Hippocampal formation (tissue), 2 donors: ENCODE data around the gene TENT4A.
"Not testable (repeated sequence)": the region's sequence is repeated elsewhere in the genome, so short reads cannot be mapped to it uniquely, and the experiment has no call there.

Experiments
- DNase-seq, 2 donors: peaks; one replicate each; lab custom pipeline; 2025; lab: John Stamatoyannopoulos, UW

TENT4A gene

DNA sequence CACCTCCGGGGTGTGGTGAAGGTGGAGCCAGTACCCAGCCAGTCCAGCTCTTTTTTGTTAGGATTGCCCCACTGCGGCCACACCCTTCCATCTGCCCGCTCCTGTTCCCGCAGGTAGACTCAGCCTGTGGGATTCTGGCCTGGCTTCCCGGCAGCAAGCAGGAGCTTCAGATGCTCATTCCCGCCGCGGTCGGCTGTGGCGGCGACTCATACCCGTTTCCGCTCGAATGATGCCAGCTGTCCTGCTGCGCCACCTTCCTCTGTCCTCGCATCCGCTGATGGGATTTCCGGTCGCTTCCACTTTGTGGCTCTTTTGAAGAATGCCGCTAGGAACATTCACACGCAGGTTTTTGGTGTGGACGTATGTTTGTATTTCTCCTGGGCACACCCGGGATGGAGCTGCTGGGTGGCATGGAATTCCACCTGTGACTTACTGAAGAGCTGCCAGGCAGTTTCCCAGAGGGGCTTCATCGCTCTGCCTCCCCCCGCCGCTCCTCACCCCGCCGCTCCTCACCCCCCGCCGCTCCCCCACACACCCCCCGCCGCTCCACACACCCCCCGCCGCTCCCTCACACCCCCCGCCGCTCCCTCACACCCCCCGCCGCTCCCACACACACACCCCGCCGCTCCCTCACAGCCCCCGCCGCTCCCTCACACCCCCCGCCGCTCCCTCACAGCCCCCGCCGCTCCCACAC lies 60.3 kb downstream of the TENT4A start:
- no peak for DNase-seq

DNA sequence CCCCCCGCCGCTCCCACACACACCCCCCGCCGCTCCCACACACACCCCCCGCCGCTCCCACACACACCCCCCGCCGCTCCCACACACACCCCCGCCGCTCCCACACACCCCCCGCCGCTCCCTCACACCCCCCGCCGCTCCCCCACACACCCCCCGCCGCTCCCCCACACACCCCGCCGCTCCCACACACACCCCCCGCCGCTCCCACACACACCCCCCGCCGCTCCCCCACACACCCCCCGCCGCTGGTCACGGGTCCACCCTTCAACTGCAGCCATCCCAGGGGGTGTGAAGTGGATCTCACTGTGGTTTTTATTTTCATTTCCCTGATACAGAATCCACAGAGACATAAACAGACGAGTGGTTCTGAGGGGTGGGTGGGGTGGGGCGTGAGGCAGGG lies 61.0 kb downstream of the TENT4A start:
- not testable (repeated sequence) for DNase-seq

DNA sequence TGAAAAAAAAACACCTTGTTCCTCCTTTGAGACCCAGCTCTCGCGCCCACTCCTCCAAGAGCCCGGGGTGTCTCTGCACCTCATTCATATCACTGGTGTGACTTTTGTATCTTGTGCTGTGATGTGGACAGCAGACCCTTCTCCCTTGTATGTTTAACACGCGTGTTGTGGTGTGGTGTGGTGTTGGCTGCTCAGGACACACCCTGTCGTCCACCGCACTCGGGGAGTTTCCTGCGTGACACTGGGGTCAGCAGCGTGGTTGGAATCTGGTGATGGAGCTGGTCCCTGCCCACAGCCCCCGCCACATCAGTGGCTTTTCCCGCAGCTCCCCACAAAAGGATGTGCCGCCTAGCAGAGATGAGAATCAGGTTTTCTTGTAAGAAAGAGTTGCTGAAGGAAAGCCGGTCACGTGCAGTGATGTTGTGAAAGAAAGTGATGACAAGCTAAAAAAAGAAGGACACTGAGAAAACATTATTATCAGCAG lies 61.5 kb downstream of the TENT4A start:
- DNase-seq: no peak

DNA sequence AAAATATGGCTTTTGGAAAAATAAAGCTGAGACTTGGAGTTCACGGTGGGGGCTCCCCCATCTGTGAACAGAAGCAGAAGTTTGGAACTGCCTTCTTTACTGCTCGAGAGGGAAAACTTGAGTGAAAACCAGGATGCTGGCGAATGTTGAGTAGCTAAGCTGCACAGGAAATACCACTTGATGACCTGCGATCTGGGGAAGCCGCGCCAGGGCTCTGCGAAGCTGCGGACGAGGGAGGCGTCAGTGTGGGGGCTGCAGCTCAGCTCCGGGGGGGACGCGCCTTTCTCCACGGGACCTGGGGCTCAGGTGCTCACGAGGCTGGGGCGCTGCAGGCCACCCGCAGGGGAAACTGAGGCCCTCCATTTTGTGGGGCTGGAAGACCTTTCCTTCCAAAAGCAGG lies 62.3 kb downstream of the TENT4A start:
- no peak for DNase-seq

DNA sequence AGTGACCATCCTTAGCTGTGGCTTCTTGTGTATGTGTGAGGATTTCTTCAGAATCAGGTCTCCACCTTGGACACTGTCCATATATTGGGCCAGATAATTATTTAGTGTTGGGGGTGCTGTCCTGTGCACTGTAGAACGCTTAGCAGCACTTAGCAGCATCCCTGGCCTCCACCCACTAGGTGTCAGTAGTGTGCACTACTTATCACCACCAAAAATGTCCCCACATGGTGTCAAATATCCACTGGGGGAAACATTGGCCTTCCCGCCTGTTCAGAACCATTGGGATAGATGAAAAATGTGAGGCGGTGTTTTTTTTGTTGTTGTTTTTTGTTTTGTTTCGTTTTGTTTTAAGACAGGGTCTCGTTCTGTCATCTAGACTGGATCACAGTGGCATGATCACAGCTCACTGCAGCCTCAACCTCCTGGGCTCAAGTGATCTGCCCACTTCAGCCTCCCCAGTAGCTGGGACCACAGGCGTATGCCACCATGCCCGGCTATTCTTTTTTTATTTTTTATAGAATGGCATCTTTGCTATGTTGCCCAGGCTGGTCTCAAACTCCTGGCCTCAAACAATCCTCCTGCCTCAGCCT lies 67.7 kb downstream of the TENT4A start:
- no peak for DNase-seq

DNA sequence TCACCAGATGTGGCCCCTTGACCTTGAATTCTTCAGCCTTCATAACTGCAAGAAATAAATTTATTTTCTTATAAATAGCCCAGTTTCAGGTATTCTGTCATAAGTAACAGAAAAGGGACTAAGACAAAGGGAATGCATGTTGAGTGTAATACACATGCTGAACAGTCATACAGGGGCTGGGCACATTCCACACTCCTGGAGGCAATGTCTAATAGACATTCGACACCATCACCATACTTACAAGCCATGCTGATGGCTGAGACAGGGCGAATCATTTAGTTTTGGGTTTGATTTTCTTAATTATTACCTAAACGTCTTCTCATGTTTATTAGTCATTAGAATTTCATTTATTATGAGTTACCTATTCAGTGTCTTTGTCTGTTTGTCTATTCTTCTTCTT lies 68.5 kb downstream of the TENT4A start:
- DNase-seq: no peak

DNA sequence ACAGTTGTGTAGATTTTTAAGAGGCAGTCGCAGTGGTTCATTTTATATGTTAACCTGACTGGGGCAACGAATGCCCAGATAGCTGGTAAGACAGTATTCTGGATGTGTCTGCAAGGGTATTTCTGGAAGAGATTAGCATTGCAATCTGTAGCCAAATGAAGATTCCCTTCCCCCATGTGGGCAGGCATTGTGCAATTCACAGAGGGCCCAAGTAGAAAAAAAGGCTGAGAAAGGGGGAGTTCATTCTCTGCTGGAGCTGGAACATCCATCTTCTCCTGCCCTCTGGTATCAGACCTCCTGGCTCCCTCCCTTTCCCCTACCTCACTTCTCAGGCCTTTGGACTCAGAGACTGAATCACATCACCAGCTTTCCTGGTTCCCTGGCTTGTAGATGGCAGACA lies 70.6 kb downstream of the TENT4A start:
- no peak for DNase-seq

DNA sequence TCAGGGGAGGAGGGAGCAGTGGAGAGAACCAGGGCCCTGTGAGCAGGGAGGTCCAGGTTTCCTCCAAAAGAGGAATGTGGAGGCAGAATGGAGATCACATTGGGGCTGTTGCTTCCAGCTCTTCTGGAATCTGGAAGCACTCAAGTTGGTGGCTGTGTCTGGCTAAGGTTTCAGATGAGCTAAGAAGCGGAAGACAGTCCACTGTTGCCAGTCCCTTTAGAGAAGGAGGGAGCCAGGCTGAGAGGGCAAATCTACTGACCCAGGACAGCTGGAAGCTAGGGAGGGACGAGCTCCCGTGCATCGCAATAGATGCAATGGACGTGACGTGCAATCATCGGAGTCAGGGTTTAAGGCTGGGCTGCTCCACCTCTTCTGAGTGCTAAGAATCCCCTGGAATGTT lies 71.2 kb downstream of the TENT4A start:
- DNase-seq: no peak

DNA sequence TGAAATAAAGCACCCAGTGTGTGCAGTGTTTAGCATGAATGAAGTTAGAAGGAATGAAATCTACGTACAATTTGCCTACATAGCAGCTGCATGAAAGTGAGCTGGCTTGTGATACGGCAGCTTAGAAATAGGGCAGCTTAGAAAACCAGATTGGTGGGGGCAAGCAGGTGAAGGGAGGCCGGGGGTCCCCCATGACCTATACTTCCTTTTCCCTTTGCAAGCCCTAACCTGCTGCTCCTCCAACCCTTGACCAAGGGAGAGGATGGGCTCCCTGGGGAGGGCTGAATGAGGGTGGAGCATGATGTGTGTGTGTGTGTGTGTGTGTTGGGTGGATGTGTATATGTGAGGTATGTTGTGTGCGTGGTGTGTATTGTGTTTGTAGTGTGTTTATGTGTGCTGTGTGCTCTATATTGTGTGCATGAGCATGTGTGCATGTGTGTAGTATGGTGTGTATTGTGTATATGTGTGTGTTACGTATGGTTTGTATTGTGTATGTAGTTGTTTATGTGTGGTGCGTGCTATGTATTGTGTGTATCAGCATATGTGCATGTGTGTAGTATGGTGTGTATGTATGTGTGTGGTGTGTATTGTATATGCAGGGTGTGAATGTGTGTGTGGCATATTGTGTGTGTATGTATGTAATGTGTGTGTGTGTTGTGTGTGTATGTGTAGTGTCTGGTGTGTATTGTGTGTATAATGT lies 72.1 kb downstream of the TENT4A start:
- DNase-seq: no peak

DNA sequence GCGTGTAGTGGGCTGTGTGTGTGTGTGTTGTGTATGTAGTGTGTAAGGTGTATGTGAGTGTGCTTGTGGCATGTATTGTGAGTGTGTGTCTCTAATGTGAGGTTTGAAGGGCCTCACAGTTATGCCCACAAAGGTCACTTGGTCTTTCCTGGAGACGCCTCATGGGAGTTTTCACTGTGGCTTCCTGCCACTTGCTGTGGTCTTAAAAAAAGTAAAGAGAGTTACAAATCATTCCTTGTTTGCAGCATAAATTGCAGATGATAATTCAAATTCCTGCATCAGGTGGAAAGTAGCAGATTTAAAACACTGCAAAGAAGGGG lies 72.6 kb downstream of the TENT4A start:
- no peak for DNase-seq

DNA sequence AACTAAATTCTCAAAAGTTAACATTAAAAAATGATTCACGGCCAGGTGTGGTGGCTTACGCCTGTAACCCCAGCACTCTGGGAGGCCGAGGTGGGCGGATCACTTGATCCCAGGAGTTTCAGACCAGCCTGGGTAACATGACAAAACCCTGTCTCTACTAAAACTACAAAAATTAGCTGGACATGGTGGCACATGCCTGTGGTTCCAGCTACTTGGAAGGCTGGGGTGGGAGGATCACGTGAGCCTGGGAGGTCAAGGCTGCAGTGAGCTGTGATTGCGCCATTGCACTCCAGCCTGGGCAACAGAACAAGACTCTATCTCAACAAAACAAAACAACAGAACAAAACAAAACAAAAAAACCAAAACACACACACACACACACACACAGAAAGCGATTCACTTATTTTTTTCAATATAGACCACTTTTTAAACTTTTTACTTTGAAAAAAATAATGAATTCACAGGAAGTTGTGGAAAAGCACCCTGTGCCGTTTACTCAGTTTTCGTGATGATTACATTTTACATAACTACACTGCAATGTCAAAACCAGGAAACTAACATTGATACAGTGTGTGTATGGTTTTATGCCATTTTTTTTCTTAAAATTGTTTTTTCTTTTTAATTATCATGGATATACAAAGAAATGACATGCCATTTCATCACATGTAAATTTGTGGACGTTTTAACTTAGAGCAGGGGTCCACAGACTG lies 73.7 kb downstream of the TENT4A start:
- no peak for DNase-seq

DNA sequence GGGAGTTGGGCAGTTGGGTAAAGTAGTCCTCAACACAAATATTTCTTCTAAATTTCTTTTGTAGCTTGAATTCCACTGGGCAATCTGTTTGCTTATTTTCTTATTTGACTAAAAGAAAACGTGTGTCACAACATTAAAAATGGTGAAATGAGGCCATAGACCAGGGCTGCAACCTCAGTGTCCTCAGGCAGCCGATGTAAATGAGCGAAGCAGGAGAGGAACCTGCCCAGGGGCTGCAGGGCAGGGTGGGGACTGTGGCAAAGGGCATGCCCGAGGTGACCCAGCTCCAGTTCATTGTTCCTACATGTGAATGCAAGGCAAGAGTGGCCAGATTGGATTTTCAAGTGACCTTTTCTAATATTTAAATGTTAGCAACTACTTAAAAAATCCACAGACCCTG lies 74.7 kb downstream of the TENT4A start:
- DNase-seq: no peak

DNA sequence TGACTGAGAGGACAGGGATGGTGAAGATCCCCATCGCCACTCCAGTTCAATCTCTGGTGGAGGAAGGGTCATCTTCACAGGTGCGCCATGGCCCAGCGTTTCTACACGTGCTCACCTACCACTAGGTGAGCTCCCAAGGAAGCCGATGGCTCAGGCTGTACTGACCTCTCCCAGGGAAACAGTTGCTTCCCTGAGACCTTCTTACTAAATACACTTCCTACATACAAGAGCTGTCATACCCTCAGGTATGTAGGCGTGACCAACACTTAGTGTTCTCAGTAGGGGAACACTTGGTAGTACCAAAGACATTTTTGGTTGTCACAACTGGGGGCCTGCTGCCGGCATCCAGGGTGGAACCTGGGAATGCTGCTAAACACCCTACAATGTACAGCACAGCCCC lies 75.2 kb downstream of the TENT4A start:
- no peak for DNase-seq

DNA sequence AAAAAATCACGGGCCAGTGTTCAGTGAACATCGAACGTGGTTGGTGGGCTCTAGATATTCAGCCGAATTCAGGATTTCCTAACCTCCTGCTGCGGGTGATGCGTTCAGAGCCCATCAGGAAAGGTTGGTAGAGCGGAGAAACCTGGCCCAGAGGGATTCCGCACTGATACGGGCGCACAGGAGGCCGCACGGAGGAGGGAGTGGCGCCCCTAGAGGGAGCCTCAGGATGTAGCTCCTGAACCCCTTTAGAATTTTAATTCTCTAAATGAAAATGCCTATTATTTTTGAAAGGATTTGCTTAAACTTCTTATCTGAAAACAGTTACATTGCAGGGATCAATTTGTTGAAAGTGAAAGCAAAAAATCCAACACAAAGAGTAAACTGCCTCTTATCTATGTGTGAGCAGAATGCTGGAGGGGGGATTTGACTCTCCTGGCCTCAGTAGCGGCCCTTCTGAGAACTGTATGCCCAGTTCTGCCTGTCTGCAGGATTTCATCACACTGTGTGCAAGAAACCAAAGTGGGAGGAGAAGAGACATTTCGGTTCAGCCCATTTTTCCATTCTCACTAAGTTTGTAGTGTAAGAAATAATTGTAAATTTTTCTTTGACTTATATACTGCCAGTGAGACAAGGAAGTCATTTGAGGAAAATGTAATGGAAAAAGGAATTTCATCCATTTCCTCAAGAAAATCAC lies 75.9 kb downstream of the TENT4A start:
- no peak for DNase-seq

DNA sequence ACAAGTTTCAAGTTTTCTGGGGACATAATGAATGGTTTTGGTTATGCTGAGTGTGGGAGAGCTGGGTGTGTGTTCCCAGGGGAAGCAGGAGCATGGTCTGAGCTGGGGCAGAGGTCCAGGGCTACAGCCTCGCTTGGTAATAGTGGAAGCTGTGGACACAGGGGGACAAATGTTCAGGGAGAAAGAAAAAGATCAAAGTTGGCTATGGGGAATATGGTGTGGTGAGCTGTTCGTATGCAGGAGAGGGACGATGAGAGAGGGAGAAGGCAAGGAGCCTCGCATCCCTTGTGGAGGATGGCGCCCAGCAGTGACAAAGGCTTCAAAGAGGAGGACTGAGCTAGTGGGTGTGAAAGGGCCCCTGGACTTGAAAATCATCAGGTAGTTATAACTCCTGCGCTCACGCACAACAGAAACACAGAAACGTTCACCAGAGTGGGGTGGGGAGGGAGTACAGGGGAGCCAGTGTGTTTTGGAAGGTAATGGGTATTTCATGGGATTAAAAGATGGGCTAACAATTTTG lies 77.2 kb downstream of the TENT4A start:
- no peak for DNase-seq

DNA sequence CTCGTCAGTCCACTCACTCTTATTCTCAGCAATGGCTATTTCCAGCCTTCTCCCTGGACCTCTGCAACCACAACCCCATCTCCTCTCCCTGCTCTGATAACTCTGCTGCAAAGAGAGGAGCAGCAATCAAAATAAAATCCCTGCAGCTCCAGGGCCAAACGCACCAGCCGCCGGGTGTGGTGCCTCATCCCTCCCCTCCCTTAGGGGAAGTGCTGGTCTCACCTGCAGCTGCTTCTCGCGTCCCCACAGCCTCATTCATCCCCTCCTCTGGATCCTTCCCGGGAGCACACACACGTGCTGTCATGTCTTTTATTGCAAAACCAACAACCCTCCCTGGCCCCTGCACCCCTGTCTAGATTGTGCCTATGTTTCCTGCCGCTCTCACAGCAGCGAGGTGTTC lies 77.8 kb downstream of the TENT4A start:
- DNase-seq: no peak

DNA sequence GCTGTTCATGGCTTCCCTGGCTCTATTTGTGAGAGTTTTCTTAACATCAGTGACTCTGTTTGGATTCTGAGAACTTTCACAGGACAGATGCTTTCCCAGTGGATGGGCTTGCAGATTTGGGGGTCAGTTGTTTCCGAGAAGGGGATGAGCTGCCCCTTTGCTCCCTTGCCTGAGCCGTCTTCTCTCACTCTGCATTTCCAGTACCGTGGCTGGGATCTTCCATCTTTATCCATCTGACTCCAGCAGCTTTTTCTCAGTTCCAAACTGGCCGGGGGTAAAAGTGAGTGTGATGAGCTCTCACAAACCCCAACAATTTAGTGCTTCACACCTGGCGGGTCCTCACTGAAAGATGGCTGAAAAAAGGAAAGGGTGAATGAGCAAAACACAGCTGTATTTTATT lies 79.1 kb downstream of the TENT4A start:
- no peak for DNase-seq

DNA sequence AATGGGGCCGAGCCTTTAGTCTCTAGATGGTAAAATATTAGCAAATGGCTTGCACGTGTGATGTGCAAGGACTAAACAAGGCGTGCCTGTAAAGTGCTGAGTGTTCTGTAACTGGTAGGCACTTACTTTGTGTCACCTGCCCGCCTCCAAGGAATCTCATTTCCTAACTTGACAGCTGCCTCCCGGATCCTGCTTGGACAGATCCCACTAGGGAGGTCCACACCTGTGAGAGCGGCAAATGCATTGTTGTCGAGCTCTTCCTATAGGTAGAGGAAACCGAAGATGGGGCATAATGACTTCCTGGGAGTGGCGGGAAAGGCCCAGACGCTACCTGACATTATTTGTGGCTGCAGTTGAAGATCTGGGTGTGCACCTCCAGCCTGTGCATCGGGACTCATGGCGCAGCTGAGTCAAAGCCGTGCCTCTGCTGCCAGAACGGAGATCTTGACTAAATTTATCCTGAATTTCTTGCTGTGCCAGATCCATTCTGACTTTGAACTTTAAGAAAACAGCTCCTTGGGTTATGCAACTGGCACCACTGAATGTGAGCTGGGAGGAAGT lies 79.8 kb downstream of the TENT4A start:
- peak in 1 of 2 donors; percentile 5 for DNase-seq

DNA sequence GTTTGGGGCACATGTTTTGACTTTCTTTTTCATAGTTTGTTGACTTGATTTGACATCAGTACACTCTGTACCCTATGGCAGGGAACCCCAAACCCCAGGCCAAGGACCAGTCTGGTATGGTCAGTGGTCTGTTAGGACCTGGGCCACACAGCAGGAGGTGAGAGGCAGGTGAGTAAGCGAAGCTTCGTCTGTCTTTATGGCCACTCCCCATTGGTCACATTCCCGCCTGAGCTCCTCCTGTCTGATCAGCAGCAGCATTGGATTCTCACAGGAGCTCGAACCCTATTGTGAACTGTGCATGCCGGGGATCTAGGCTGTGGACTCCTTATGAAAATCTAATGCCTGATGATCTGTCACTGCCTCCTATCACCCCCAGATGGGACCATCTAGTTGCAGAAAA lies 88.0 kb downstream of the TENT4A start:
- no peak for DNase-seq

DNA sequence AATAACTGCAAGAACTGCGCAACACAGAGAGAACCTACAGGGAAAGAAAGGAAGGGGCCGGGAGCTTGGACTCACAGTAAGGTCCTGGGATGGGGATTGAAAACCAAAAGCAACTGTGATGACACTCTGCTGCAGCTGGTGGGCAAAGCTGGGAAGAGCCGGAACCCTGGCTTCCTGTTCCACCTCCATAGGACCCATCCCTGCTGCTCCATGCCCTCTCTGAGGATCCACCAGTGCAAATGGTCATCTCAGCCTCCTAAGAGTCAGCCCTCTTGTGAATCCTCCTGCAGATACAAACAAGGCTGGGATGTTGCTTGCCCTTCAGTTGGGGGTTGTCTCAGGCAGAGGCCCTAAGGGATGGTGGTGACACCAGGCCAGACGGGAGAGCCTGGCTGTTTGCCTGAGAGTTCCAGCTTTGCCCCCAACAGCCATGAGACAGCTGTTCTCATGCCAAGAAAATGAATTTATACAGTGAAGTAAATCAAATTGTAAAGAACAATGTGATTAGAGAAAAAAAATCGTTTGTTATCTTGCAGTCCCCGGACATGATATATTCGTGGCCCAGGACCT lies 90.8 kb downstream of the TENT4A start:
- no peak for DNase-seq

DNA sequence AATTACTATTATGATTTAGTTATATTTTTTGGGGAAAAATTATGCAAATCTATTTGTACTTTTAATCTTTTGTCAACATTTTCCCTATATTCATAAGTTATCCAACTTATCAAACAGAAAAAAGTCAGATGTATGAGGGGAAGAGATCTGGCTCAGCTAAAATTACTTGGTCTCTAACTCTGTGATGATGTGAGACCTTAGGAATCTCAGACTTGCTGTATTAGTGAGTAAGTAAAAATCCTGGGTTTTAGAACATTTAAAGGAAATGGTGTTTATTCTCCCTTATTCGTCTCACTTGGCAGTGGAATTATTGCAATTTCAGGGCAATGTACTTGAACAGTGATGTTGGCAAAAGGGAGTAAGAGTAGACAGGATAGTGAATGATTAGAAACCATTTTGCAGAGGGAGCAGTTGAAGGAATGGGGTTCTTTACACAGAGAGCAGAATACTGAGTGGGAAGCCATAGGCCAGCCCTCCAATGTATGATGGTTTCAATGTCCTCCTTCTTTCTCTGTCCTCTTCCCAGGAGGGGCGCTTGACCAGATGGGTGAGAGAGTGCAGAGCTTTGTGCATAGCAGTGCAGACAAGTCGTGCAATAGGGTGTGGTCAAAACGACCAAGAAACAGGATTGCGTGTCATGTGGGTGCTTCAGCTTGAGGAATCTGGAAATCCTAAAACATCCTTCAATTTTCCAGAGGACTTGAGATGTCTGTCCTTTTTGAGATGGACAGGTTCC lies 91.7 kb downstream of the TENT4A start:
- DNase-seq: no peak
